Heart right ventricle (tissue), 16 donors: ENCODE results near the gene SLC25A47. TPM values are rescaled to one million over a fixed set of nuclear protein-coding genes. Genes with fewer than 3 reads are reported as not detected.

Experiments used
- ATAC-seq, 8 donors: fragments of 200-7000 bp; cut with Tn5 transposase; one replicate each; pipeline ENCODE4 v1.9.1; 2020; ENCODE audit warnings: mild to moderate bottlenecking in 8 of 8, moderate library complexity in 8 of 8, moderate number of reproducible peaks in 1 of 8
- DNase-seq, 2 donors: peaks; one replicate each; pipeline ENCODE4 v3.0.0-alpha.2; 2020
- H3K27ac ChIP-seq, 10 donors: fragments of 200-600 bp; sonication (generic) in 2 of 10; one replicate each; pipeline versions ENCODE4 v1.5.0 to v1.8.0; 2020 to 2022; ENCODE audit warnings: mild to moderate bottlenecking in 3 of 10
- H3K27me3 ChIP-seq, 7 donors: fragments of 200-600 bp; one replicate each; pipeline ENCODE4 v1.8.0; 2021 to 2022; ENCODE audit warnings: mild to moderate bottlenecking in 2 of 7
- H3K36me3 ChIP-seq, 9 donors: fragments of 200-600 bp; sonication (generic) in 1 of 9; one replicate each; pipeline versions ENCODE4 v1.5.0 to v1.8.0; 2020 to 2022; ENCODE audit warnings: mild to moderate bottlenecking in 2 of 9
- H3K4me1 ChIP-seq, 9 donors: fragments of 200-600 bp; sonication (generic) in 1 of 9; one replicate each; pipeline versions ENCODE4 v1.5.0 to v1.8.0; 2020 to 2022; ENCODE audit warnings: mild to moderate bottlenecking in 4 of 9
- H3K4me3 ChIP-seq, 10 donors: fragments of 200-600 bp; sonication (generic) in 2 of 10; one replicate each; pipeline versions ENCODE4 v1.5.0 to v1.8.0; 2020 to 2022; ENCODE audit warnings: mild to moderate bottlenecking in 7 of 10, moderate library complexity in 2 of 10
- H3K9me3 ChIP-seq, 11 donors: fragments of 200-600 bp in 10 of 11; sonication (generic) in 2 of 11; one replicate each; pipeline versions ENCODE4 v1.5.0 to v1.8.0; 2013 to 2022; ENCODE audit warnings: mild to moderate bottlenecking in 2 of 11, control low read depth in 1 of 11, moderate library complexity in 1 of 11
- CTCF ChIP-seq, 9 donors: fragments of 200-600 bp; sonication (generic) in 2 of 9; IDR thresholded peaks; one replicate each; pipeline versions ENCODE4 v1.5.0 to v1.8.0; 2021 to 2022; ENCODE audit warnings: antibody characterized with exemption in 9 of 9, mild to moderate bottlenecking in 5 of 9, moderate library complexity in 1 of 9
- WGBS, 2 donors: extraction: QIAGEN DNeasy Blood & Tissue Kit; methylation state at CpG; one replicate each; pipeline ENCODE4 v1.1.7; 2013; ENCODE audit warnings: inconsistent platforms in 1 of 2; 5-methylcytosine and 5-hydroxymethylcytosine counted together
- intact Hi-C, 10 donors: fragments of 100-400 bp; cut with DNase I; formaldehyde crosslinking; loops; one replicate each; pipeline versions ENCODE4 v1.11.1 to v1.14.2; 2022
- polyA plus RNA-seq, 2 donors: library from polyadenylated mRNA; stranded (reverse); fragments of 200-250 nt; gene quantifications; one replicate each; pipeline ENCODE4 v1.2.3, GENCODE V29; 2013
- total RNA-seq, 10 donors: library from RNA; stranded (reverse); fragmentation: NEBNext Ultra II Directional in 3 of 10; extraction: Animal tissue kit (Norgen Biotek cat#: 25700) in 3 of 10; gene quantifications; one replicate each; pipeline versions ENCODE4 v1.2.1 to v1.2.4, GENCODE V29; 2021 to 2023
- donor health status: Arrhythmogenic right ventricular cardiomyopathy.
- donor health status: ischemic (EF 13 %, LVEDD 7.1; RV severe dilation, severe dysfunction).
- donor health status: healthy with polysubstance abuse.
- donor health status: DM: no; HTN: yes; CAD: no.
- donor health status: DM: no; HTN: no; CAD: no.
- donor health status: ischemic (EF 25% LVEDD 6.9; RV normal size, moderate dysfunction).
- donor health status: ischemic (EF 25% LVEDD 5.7; RV mildly dilated, moderate dysfunction).
- donor health status: healthy.
- donor health status: DM: yes; HTN: yes; CAD: no.
- donor health status: Ischemic cardiomyopathy.
- donor health status: ischemic (EF 35%, LVEDD 5.7; RV mildly dilated, moderate dysfunction).
- donor health status: nonischemic (EF 11% LVEDD 7.7; RV severe dilation, severe dysfunction).
- donor health status: DM: yes; HTN: yes; CAD: no.
- donor health status: PGD.
- donor health status: ischemic (EF 29% LVEDD 5.4; RV normal size, mild dysfunction).
- donor health status: nonischemic (EF 23%, LVEDD 6.1; RV moderate dilation, normal function).

The SLC25A47 gene
- total and polyA plus RNA-seq, 12 donors = not detected

DNA sequence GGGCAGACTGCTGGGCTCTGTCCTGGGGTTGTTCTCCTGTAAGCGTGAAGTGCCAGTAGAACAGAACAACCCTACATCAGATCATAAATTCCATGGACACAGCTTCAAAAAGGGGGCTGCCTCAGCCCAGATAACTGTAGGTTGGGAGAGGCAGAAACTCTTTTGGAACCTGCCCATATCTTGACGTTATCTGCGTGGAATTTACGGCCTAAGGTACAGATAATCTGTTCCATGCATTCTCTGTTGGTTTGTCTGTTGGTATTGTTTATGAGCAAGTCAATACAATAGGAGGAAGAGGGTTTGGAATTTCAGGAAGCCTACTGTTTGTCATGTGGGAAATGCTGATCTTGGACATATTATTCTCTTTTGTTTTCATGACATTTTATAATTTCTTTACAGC, 36.7 kb downstream of the SLC25A47 start:
- peak overlapping the region in 8 of 10 donors; percentile 4 to 84 (median 71) for H3K27ac ChIP-seq
- H3K4me3 ChIP-seq = no peak overlapping the region
- H3K27me3 ChIP-seq = no peaks in the 10 kb centered on the region
- H3K4me1 ChIP-seq = peaks cover 0 to 53% (median 23%) of the 10 kb centered on the region in 9 donors
- intact Hi-C loops = no loop called here
- H3K9me3 ChIP-seq = no peaks in the 10 kb centered on the region
- ATAC-seq (peak; percentile 43 to 84 (median 70)), DNase-seq (no peak)
- H3K36me3 ChIP-seq = peaks cover 0 to 100% (median 66%) of the 10 kb centered on the region in 9 donors
- WGBS, 2 donors = 63 to 74% methylated on average over 4 of the region's 4 CpGs
- TF ChIP-seq CTCF (IDR thresholded peaks at IDR 0.05) = no peak

GRCh38 chr14:100361626-100362025, 38.5 kb downstream of the SLC25A47 start:
- Histone ChIP-seq H3K9me3 (no peaks in the 10 kb centered on the region), H3K27me3 (no peaks in the 10 kb centered on the region), H3K36me3 (peaks cover 0 to 100% (median 69%) of the 10 kb centered on the region in 9 donors), H3K4me1 (peaks cover 0 to 64% (median 23%) of the 10 kb centered on the region in 9 donors), H3K4me3 (no peak overlapping the region), H3K27ac (peak overlapping the region in 5 of 10 donors; percentile 15 to 84 (median 66))
- no peak for TF ChIP-seq CTCF (IDR thresholded peaks at IDR 0.05)
- intact Hi-C loops = no loop called here
- ATAC-seq = peak in 1 of 8 donors; percentile 15
- 77 to 78% methylated on average over 5 of the region's 5 CpGs for WGBS, 2 donors
- DNase-seq = no peak

DNA sequence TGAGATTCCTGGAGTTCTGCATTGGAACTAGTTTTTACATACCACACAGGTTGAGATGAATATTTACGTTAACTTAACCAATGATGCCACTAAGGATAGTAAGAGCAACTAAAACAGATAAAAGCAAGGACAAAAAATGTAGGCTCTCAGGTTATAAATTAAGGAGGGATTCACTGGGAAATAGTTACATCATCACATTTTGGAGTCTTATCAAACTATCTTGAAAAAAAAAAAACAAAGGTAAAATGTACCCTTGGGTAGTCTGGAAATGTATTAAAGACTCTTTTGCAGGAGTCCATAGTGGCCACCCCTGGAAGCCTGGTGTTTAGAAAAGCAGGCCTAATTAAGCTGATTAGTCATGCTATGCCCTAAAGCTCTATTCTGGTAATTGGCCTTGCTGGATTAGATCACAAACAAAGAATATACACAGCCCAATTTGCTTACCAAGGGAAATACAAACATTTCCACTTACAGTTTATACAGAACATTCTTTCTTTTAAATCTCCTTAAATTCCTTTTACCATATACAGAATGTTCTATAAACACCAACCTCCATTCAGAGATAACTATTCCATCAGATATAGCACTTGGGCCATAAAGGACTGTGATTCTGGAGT, 39.3 kb downstream of the SLC25A47 start:
- ATAC-seq = no peak
- intact Hi-C loops = no loop called here
- WGBS, 2 donors = 85 to 98% methylated on average over 1 of the region's 1 CpG

GRCh38 chr14:100363053-100363452, 39.9 kb downstream of the SLC25A47 start:
- H3K36me3 ChIP-seq = peaks cover 0 to 100% (median 76%) of the 10 kb centered on the region in 9 donors

More for the DNA sequence above, 39.3 kb downstream of the SLC25A47 start:
- Histone ChIP-seq H3K27me3 (no peaks in the 10 kb centered on the region), H3K9me3 (no peaks in the 10 kb centered on the region), H3K36me3 (peaks cover 0 to 100% (median 74%) of the 10 kb centered on the region in 9 donors), H3K4me1 (peaks cover 0 to 69% (median 29%) of the 10 kb centered on the region in 9 donors), H3K27ac (peak overlapping the region in 7 of 10 donors; percentile 15 to 84 (median 44)), H3K4me3 (no peak overlapping the region)
- DNase-seq = no peak
- no peak for TF ChIP-seq CTCF (IDR thresholded peaks at IDR 0.05)

More at GRCh38 chr14:100363053-100363452, 39.9 kb downstream of the SLC25A47 start:
- peaks cover 0 to 69% (median 31%) of the 10 kb centered on the region in 9 donors for H3K4me1 ChIP-seq
- no peaks in the 10 kb centered on the region for H3K27me3 ChIP-seq
- H3K9me3 ChIP-seq = no peaks in the 10 kb centered on the region
- TF ChIP-seq CTCF (IDR thresholded peaks at IDR 0.05) = no peak
- DNase-seq = no peak
- no peak overlapping the region for H3K4me3 ChIP-seq
- H3K27ac ChIP-seq = peak overlapping the region in 6 of 10 donors; percentile 18 to 76 (median 43)
- 89 to 99% methylated on average over 2 of the region's 2 CpGs for WGBS, 2 donors
- intact Hi-C loops = no loop called here
- no peak for ATAC-seq
